GM18951 (cell line): Measurements from ENCODE around the gene GALNT2.

Experiments used
- POLR2A ChIP-seq: IDR thresholded peaks from 4 replicates; pipeline ENCODE4 v1.6.1; 2011; ENCODE audit warnings: mild to moderate bottlenecking; ENCODE audit not compliant: insufficient read length, insufficient read depth; ENCODE audit errors: extremely low read depth
- in situ Hi-C: fragments of 300-500 bp; cut with MboI; formaldehyde crosslinking; loops from one replicate; pipeline ENCODE4 v1.12.0; 2022; ENCODE audit warnings: low sequenced_read_pairs, mixed read lengths, inconsistent platforms; ENCODE audit not compliant: unreplicated experiment

The GALNT2 gene

GRCh38 chr1:230142608-230143210 lies 75.7 kb downstream of the GALNT2 start:
- in situ Hi-C loops = no loop called here
- no peak for TF ChIP-seq POLR2A

- TF ChIP-seq POLR2A = no peak
- in situ Hi-C loops = no loop called here
Observed at GRCh38 chr1:230143534-230143933, 76.5 kb downstream of the GALNT2 start.

GRCh38 chr1:230144010-230144614 lies 77.1 kb downstream of the GALNT2 start:
- in situ Hi-C loops = no loop called here
- no peak for TF ChIP-seq POLR2A

- in situ Hi-C loops = no loop called here
- TF ChIP-seq POLR2A = no peak
Observed at GRCh38 chr1:230144758-230145504, 77.9 kb downstream of the GALNT2 start.

- TF ChIP-seq POLR2A = no peak
- in situ Hi-C loops = no loop called here
Observed at GRCh38 chr1:230145505-230145899, 78.5 kb downstream of the GALNT2 start.

- in situ Hi-C loops = no loop called here
- TF ChIP-seq POLR2A = no peak
Observed at GRCh38 chr1:230145953-230146476, 79.0 kb downstream of the GALNT2 start.

- in situ Hi-C loops = no loop called here
- no peak for TF ChIP-seq POLR2A
Observed at GRCh38 chr1:230146709-230147108, 79.7 kb downstream of the GALNT2 start.

GRCh38 chr1:230147253-230148125 lies 80.5 kb downstream of the GALNT2 start:
- no peak for TF ChIP-seq POLR2A
- in situ Hi-C loops = no loop called here

- TF ChIP-seq POLR2A = no peak
- in situ Hi-C loops = no loop called here
Observed at GRCh38 chr1:230148126-230148652, 81.2 kb downstream of the GALNT2 start.

GRCh38 chr1:230148768-230149469 lies 81.9 kb downstream of the GALNT2 start:
- in situ Hi-C loops = no loop called here
- TF ChIP-seq POLR2A = no peak

GRCh38 chr1:230149751-230150584 lies 82.9 kb downstream of the GALNT2 start:
- TF ChIP-seq POLR2A = peak; percentile 43
- in situ Hi-C loops = no loop called here

GRCh38 chr1:230150615-230151014 lies 83.6 kb downstream of the GALNT2 start:
- no peak for TF ChIP-seq POLR2A
- in situ Hi-C loops = no loop called here
